H1 (cell line): ENCODE measurements around the gene ILF2. TPM values are rescaled to one million over a fixed set of nuclear protein-coding genes. Genes with fewer than 3 reads are reported as not detected.
"Not testable (repeated sequence)": the region's sequence is repeated elsewhere in the genome, so short reads cannot be mapped to it uniquely, and the experiment has no call there.

Source experiments
- CTCF ChIA-PET: fragments of 300-600 bp; sonication (Branson Sonifier 250); formaldehyde crosslinking; loops from one replicate; lab custom pipeline; 2021; ENCODE audit not compliant: partially characterized antibody; lab: Charles Lee
- POLR2A ChIA-PET: fragments of 300-600 bp; sonication (Branson Sonifier 250); formaldehyde crosslinking; loops from one replicate; lab custom pipeline; 2021; ENCODE audit warnings: inconsistent platforms; ENCODE audit not compliant: partially characterized antibody; lab: Charles Lee
- DNase-seq, 2 experiments: peaks; one replicate each; pipeline versions ENCODE4 v3.0.0 to v3.0.0-alpha.2; 2010 to 2022; ENCODE audit warnings: low spot score in 2 of 2, low read depth in 1 of 2, mixed read lengths in 1 of 2
- FAIRE-seq: peaks from 2 replicates; lab custom pipeline; 2011; peaks lifted over from hg19 to GRCh38; lab: Jason Lieb, UNC
- H2AFZ ChIP-seq: 2 replicates; pipeline ENCODE4 v1.8.1; 2012; ENCODE audit warnings: low read length, inconsistent platforms
- H2AK5ac ChIP-seq: 2 replicates; pipeline ENCODE4 v1.6.1; 2013; ENCODE audit warnings: low read depth, low read length
- H2BK120ac ChIP-seq: replicated peaks from 2 replicates; pipeline ENCODE3; 2013; ENCODE audit warnings: low read depth, low read length, inconsistent platforms
- H2BK12ac ChIP-seq: 2 replicates; pipeline ENCODE4 v1.6.1; 2013; ENCODE audit warnings: low read depth, low read length
- H2BK15ac ChIP-seq: 2 replicates; pipeline ENCODE4 v1.6.1; 2013; ENCODE audit warnings: low read length
- H2BK20ac ChIP-seq: 2 replicates; pipeline ENCODE4 v1.6.1; 2013; ENCODE audit warnings: low read length
- H2BK5ac ChIP-seq: 2 replicates; pipeline ENCODE4 v1.6.1; 2013; ENCODE audit warnings: low read depth, low read length
- H3K14ac ChIP-seq: 2 replicates; pipeline ENCODE4 v1.6.1; 2013; ENCODE audit warnings: inconsistent platforms; ENCODE audit not compliant: insufficient read length
- H3K18ac ChIP-seq: 2 replicates; pipeline ENCODE4 v1.6.1; 2013; ENCODE audit warnings: low read length; ENCODE audit errors: extremely low read depth
- H3K23ac ChIP-seq: 2 replicates; pipeline ENCODE4 v1.6.1; 2013; ENCODE audit warnings: inconsistent platforms; ENCODE audit not compliant: insufficient read length
- H3K23me2 ChIP-seq: 2 replicates; pipeline ENCODE4 v1.6.1; 2013; ENCODE audit warnings: low read depth, low read length
- H3K27ac ChIP-seq: 2 replicates; pipeline ENCODE4 v1.6.1; 2011; ENCODE audit warnings: low read depth, low read length, inconsistent platforms
- H3K27me3 ChIP-seq, 4 experiments: replicated peaks in 1 of 4; 1 replicate in 1 of 4; 2 replicates in 3 of 4; pipeline versions ENCODE4 v1.6.1 to v1.8.1; 2011 to 2013; ENCODE audit warnings: low read length in 3 of 4, mild to moderate bottlenecking in 3 of 4, inconsistent platforms in 2 of 4, mixed read lengths in 2 of 4, moderate library complexity in 1 of 4; ENCODE audit not compliant: control insufficient read depth in 3 of 4, insufficient read depth in 3 of 4; ENCODE audit errors: extremely low read depth in 1 of 4
- H3K36me3 ChIP-seq, 4 experiments: 2 replicates each; pipeline versions ENCODE4 v1.6.1 to v1.8.1; 2011 to 2013; ENCODE audit warnings: mild to moderate bottlenecking in 4 of 4, low read length in 3 of 4, moderate library complexity in 2 of 4, control low read depth in 1 of 4, inconsistent platforms in 1 of 4; ENCODE audit not compliant: insufficient read depth in 4 of 4, control insufficient read depth in 2 of 4
- H3K4ac ChIP-seq: replicated peaks from 2 replicates; pipeline ENCODE3; 2013; ENCODE audit warnings: low read length, low read depth, mixed read lengths, inconsistent platforms; ENCODE audit not compliant: insufficient read length
- H3K4me1 ChIP-seq, 4 experiments: replicated peaks in 1 of 4; 1 replicate in 1 of 4; 2 replicates in 3 of 4; pipeline versions ENCODE4 v1.6.1 to v1.8.1; 2011 to 2013; ENCODE audit warnings: low read length in 3 of 4, inconsistent platforms in 2 of 4, mixed read lengths in 1 of 4; ENCODE audit not compliant: insufficient read depth in 4 of 4, control insufficient read depth in 3 of 4
- H3K4me2 ChIP-seq, 2 experiments: 2 replicates each; pipeline versions ENCODE4 v1.6.1 to v1.8.1; 2011 to 2013; ENCODE audit warnings: low read depth in 2 of 2, low read length in 2 of 2, control low read depth in 1 of 2, inconsistent platforms in 1 of 2, mild to moderate bottlenecking in 1 of 2; ENCODE audit not compliant: insufficient read depth in 1 of 2
- H3K4me3 ChIP-seq, 4 experiments: fragments of 200-600, 300-600 bp in 1 of 4; sonication (generic), shearing (Covaris generic), sonication (Bioruptor Twin) in 1 of 4; 2 replicates each; pipeline versions ENCODE4 v1.5.1 to v1.8.1; 2011 to 2016; ENCODE audit warnings: low read length in 4 of 4, low read depth in 3 of 4, control low read depth in 2 of 4, inconsistent platforms in 2 of 4, mild to moderate bottlenecking in 2 of 4, mixed read lengths in 1 of 4, moderate library complexity in 1 of 4; ENCODE audit not compliant: insufficient read depth in 2 of 4; ENCODE audit errors: extremely low read depth in 1 of 4
- H3K56ac ChIP-seq: replicated peaks from 2 replicates; pipeline ENCODE3; 2013; ENCODE audit warnings: low read depth, mild to moderate bottlenecking, mixed read lengths, low read length, inconsistent platforms; ENCODE audit not compliant: insufficient read length
- H3K79me1 ChIP-seq: 2 replicates; pipeline ENCODE4 v1.6.1; 2013; ENCODE audit warnings: low read depth, low read length, control low read depth
- H3K79me2 ChIP-seq, 2 experiments: 2 replicates each; pipeline versions ENCODE4 v1.6.1 to v1.8.1; 2012 to 2013; ENCODE audit warnings: low read length in 2 of 2, mild to moderate bottlenecking in 2 of 2, inconsistent platforms in 1 of 2; ENCODE audit not compliant: insufficient read depth in 2 of 2, control insufficient read depth in 1 of 2
- H3K9ac ChIP-seq, 4 experiments: replicated peaks in 1 of 4; 1 replicate in 1 of 4; 2 replicates in 3 of 4; pipeline versions ENCODE4 v1.6.1 to v1.8.1; 2011 to 2013; ENCODE audit warnings: low read depth in 3 of 4, low read length in 3 of 4, control low read depth in 2 of 4, mild to moderate bottlenecking in 2 of 4, moderate library complexity in 2 of 4, inconsistent platforms in 1 of 4; ENCODE audit errors: extremely low read depth in 1 of 4
- H3K9me3 ChIP-seq, 2 experiments: 2 replicates each; pipeline versions ENCODE4 v1.6.1 to v1.8.1; 2012 to 2013; ENCODE audit warnings: mild to moderate bottlenecking in 2 of 2, moderate library complexity in 2 of 2, control low read depth in 1 of 2, inconsistent platforms in 1 of 2, low read depth in 1 of 2, low read length in 1 of 2, mixed read lengths in 1 of 2; ENCODE audit not compliant: insufficient read depth in 2 of 2
- H4K20me1 ChIP-seq, 2 experiments: replicated peaks in 1 of 2; 2 replicates each; pipeline versions ENCODE3 to v1.8.1; 2011 to 2013; ENCODE audit warnings: inconsistent platforms in 2 of 2, low read length in 2 of 2, mild to moderate bottlenecking in 1 of 2; ENCODE audit not compliant: insufficient read depth in 2 of 2, control insufficient read depth in 1 of 2
- H4K5ac ChIP-seq: 2 replicates; pipeline ENCODE4 v1.6.1; 2013; ENCODE audit warnings: low read length, low read depth, mixed read lengths, inconsistent platforms; ENCODE audit not compliant: insufficient read length
- H4K8ac ChIP-seq: 2 replicates; pipeline ENCODE4 v1.8.0; 2013; ENCODE audit warnings: mild to moderate bottlenecking, moderate library complexity, low read length, inconsistent platforms; ENCODE audit not compliant: insufficient read depth; ENCODE audit errors: extremely low read depth
- H4K91ac ChIP-seq: replicated peaks from 2 replicates; pipeline ENCODE3; 2013; ENCODE audit warnings: low read length, mixed read lengths, inconsistent platforms; ENCODE audit not compliant: insufficient read length
- ASH2L ChIP-seq: fragments of 200-600, 300-600 bp; sonication (generic); IDR thresholded peaks from one replicate; pipeline ENCODE4 v1.7.1; 2017; ENCODE audit warnings: low read length
- BCL11A ChIP-seq, 2 experiments: IDR thresholded peaks; one replicate each; pipeline ENCODE4 v1.6.1; 2011; ENCODE audit warnings: low read depth in 2 of 2, low read length in 2 of 2, mild to moderate bottlenecking in 2 of 2
- CEBPB ChIP-seq: IDR thresholded peaks from 2 replicates; pipeline ENCODE4 v1.6.1; 2012; ENCODE audit warnings: low read depth, low read length
- FOSL1 ChIP-seq: IDR thresholded peaks from 2 replicates; pipeline ENCODE4 v1.6.1; 2011; ENCODE audit warnings: mild to moderate bottlenecking, low read depth, low read length, moderate library complexity; ENCODE audit not compliant: insufficient read depth
- HDAC2 ChIP-seq, 2 experiments: fragments of 300-600 bp in 1 of 2; sonication (generic) in 1 of 2; IDR thresholded peaks; 2 replicates each; pipeline ENCODE4 v1.6.1; 2011 to 2012; ENCODE audit warnings: low read depth in 2 of 2, low read length in 2 of 2, mild to moderate bottlenecking in 2 of 2, moderate library complexity in 2 of 2, borderline replicate concordance in 1 of 2, inconsistent platforms in 1 of 2
- TBP ChIP-seq: IDR thresholded peaks from 2 replicates; pipeline ENCODE4 v1.6.1; 2011; ENCODE audit warnings: low read depth, low read length, improper control_type of control experiment
- WGBS, 2 experiments: shearing (Covaris generic) in 1 of 2; methylation state at CpG; one replicate each; pipeline versions ENCODE4 v1.1.6 to v1.1.7; 2013 to 2015; ENCODE audit warnings: low lambda C conversion rate in 2 of 2, mixed read lengths in 2 of 2, inconsistent platforms in 1 of 2, low coverage in 1 of 2, missing lambda C conversion rate in 1 of 2; ENCODE audit not compliant: insufficient replicate concordance in 2 of 2, insufficient coverage in 1 of 2, insufficient read length in 1 of 2; ENCODE audit errors: extremely low coverage in 1 of 2, missing lambda C conversion rate in 1 of 2; 5-methylcytosine and 5-hydroxymethylcytosine counted together
- polyA plus RNA-seq, 7 experiments: library from polyadenylated mRNA; depleted of rRNA in 3 of 7; stranded (reverse) in 5 of 7; unstranded in 2 of 7; fragments of >200 nt in 5 of 7; fragments of 200-250 nt in 2 of 7; gene quantifications; 1 replicate in 5 of 7; 2 replicates in 1 of 7; 4 replicates in 1 of 7; pipeline versions ENCODE4 v1.2.1 to v1.2.3, GENCODE V29; 2011 to 2013; ENCODE audit warnings: missing spikeins in 2 of 7, mixed read lengths in 2 of 7
- total RNA-seq: library from RNA; stranded (reverse); fragmentation: NEBNext Ultra II Directional; extraction: Animal tissue kit (Norgen Biotek cat#: 25700); gene quantifications from 2 replicates; pipeline ENCODE4 v1.2.1, GENCODE V29; 2021
- TF ChIP-seq, protein P1 (sequence below): IDR thresholded peaks from 2 replicates; pipeline ENCODE4 v1.6.1; 2011; ENCODE audit warnings: low read depth, mild to moderate bottlenecking, low read length; ENCODE audit not compliant: insufficient read depth

Gene ILF2
- total and polyA plus RNA-seq, 2 of the 8 experiments (the other 6 are each of a cell fraction or from before 2014, with no cell fraction given): 389 to 474 TPM

DNA sequence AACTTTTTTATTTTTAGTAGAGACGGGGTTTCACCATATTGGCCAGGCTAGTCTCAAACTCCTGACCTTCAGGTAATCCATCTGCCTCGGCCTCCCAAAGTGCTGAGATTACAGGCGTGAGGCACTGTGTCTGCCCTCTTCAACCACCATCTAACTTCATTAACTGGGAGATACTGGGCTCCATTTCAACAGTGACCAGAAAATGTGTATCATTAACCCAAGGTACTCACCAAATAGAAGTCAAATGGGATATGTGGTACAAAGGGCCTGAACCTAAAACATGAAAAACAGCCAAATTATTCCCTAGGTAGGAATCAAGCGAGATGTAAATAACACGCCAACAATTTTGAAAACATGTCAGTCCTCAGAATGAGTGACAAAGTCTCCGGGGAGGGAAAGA is 1.2 kb downstream of the ILF2 start (continued):
- TF ChIP-seq, protein P1, sequence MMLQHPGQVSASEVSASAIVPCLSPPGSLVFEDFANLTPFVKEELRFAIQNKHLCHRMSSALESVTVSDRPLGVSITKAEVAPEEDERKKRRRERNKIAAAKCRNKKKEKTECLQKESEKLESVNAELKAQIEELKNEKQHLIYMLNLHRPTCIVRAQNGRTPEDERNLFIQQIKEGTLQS: no peak
- TF ChIP-seq BCL11A (IDR thresholded peaks at IDR 0.05; ENCODE audit: low read depth in 2 of 2, low read length in 2 of 2) (no peak), ASH2L (no peak), FOSL1 (no peak), HDAC2 (IDR thresholded peaks at IDR 0.05; ENCODE audit: borderline replicate concordance in 1 of 2, low read depth in 2 of 2, low read length in 2 of 2) (no peak), CEBPB (no peak), TBP (no peak)

DNA sequence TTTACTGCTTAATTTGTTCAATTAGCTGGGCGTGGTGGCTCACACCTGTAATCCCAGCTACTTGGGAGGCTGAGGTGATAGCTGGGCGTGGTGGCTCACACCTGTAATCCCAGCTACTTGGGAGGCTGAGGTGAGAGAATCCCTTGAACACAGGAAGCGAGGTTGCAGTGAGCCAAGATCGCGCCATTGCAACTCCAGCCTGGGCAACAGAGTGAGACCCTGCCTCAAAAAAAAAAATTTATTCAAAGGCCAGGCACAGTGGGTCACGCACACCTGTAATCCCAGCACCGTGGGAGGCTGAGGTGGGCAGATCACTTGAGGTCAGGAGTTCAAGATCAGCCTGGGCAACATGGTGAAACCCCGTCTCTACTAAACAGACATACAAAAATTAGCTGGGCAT is 2.1 kb downstream of the ILF2 start:
- H3K18ac ChIP-seq, H3K79me1 ChIP-seq, H3K27me3 ChIP-seq, H2BK5ac ChIP-seq, H2BK120ac ChIP-seq, H3K56ac ChIP-seq, H3K23ac ChIP-seq, H3K4me3 ChIP-seq, H2AFZ ChIP-seq, H3K4me1 ChIP-seq, H2BK20ac ChIP-seq, H3K27ac ChIP-seq, H4K5ac ChIP-seq, H4K20me1 ChIP-seq, FAIRE-seq, H3K14ac ChIP-seq, H3K23me2 ChIP-seq, H2BK12ac ChIP-seq, H4K8ac ChIP-seq, H2AK5ac ChIP-seq, H4K91ac ChIP-seq, H3K4ac ChIP-seq, H2BK15ac ChIP-seq, DNase-seq, H3K9ac ChIP-seq, H3K4me2 ChIP-seq, H3K9me3 ChIP-seq: not testable (repeated sequence)
- ChIA-PET CTCF (interaction anchor here (0.6 to 2.5 kb wide), 2 partner anchors 9 to 288 kb away, joined by 3 to 6 read pairs; partner anchors contain the start of gene NPR1), POLR2A (interaction anchor here (0.6 to 19.8 kb wide), 9 partner anchors 8 to 353 kb away, joined by 3 to 343 read pairs (median 5); partner anchors contain the start of gene SNAPIN)
- peaks cover 11 to 32% of the 10 kb centered on the region in 2 experiments for H3K79me2 ChIP-seq
- H3K36me3 ChIP-seq: peaks cover 49 to 60% (median 59%) of the 10 kb centered on the region in 4 experiments
- WGBS, 2 experiments: 89% methylated on average over 8 of the region's 8 CpGs; no CpG with 5 or more reads in 1 of the 2 experiments
